Measurements from ENCODE around the gene MMP11. TPM values are rescaled to one million over a fixed set of nuclear protein-coding genes. Genes with fewer than 3 reads are reported as not detected.
A peak's percentile ranks its signal among the peaks of the same experiment; 100 is the strongest.

The MMP11 gene
- polyA plus RNA-seq, 1 of the 3 experiments (the other 2 are of a cell fraction), result 64.4 TPM

GRCh38 chr22:23793326-23793725 lies 20.7 kb downstream of the MMP11 start:
- DNase-seq, result peak; percentile 11
- Histone ChIP-seq H3K27me3 (ENCODE audit: insufficient read depth) (no peaks in the 10 kb centered on the region), H3F3A (replicated peaks; ENCODE audit: insufficient read depth) (peaks cover 3% of the 10 kb centered on the region), H2AFZ (ENCODE audit: low read depth) (no peak overlapping the region), H3K4me1 (ENCODE audit: control insufficient read depth in 1 of 2, insufficient read depth in 2 of 2, low read depth in 1 of 2, low read length in 1 of 2) (peaks cover 0 to 35% of the 10 kb centered on the region in 2 experiments; a peak in 2 of 4 replicates), H3K79me2 (ENCODE audit: insufficient read depth) (peaks cover 64% of the 10 kb centered on the region), H3K9ac (no peak overlapping the region), H3K27ac (ENCODE audit: low read depth in 2 of 2, low read length in 1 of 2) (no peak overlapping the region), H3K4me3 (ENCODE audit: low read depth in 2 of 2, low read length in 1 of 2) (no peak overlapping the region), H3K4me2 (no peak overlapping the region), H4K20me1 (ENCODE audit: insufficient read depth) (peaks cover 45% of the 10 kb centered on the region), H3K9me2 (no peaks in the 10 kb centered on the region), H3K36me3 (replicated peaks in 1 of 2; ENCODE audit: control insufficient read depth in 1 of 2, insufficient read depth in 2 of 2, low read length in 1 of 2) (peaks cover 33 to 42% of the 10 kb centered on the region in 2 experiments), H3K9me3 (no peaks in the 10 kb centered on the region)
- CTCF ChIA-PET, result interaction anchor here (0.7 to 1.5 kb wide), 6 partner anchors 22 to 1697 kb away, joined by 3 to 9 read pairs (median 3); no protein-coding TSS in a partner anchor
- POLR2A ChIA-PET, result interaction anchor here (0.6 kb wide), 1 partner anchor 53 kb away, joined by 3 read pairs; no protein-coding TSS in a partner anchor
- no peak for TF ChIP-seq RXRA (IDR thresholded peaks at IDR 0.05; ENCODE audit: borderline replicate concordance, low read depth)
- TF ChIP-seq USF2 (IDR thresholded peaks at IDR 0.05; ENCODE audit: borderline replicate concordance, low read depth, low read length), result no peak
- TF ChIP-seq MEF2A (IDR thresholded peaks at IDR 0.05; ENCODE audit: borderline replicate concordance, low read depth), result no peak
- no peak for TF ChIP-seq TEAD4 (IDR thresholded peaks at IDR 0.05; ENCODE audit: borderline replicate concordance, insufficient read depth)
- TF ChIP-seq JUND (IDR thresholded peaks at IDR 0.05), result no peak
- no peak for TF ChIP-seq ELF1 (IDR thresholded peaks at IDR 0.05)
- TF ChIP-seq SIN3A (IDR thresholded peaks at IDR 0.05; ENCODE audit: borderline replicate concordance, low read depth, low read length), result no peak
- WGBS (ENCODE audit: low lambda C conversion rate), result 86% methylated on average over 6 of the region's 8 CpGs

- H3K27ac ChIP-seq (ENCODE audit: low read depth in 2 of 2, low read length in 1 of 2), result no peak overlapping the region
- H3K9ac ChIP-seq, result no peak overlapping the region
- no peak overlapping the region for H2AFZ ChIP-seq (ENCODE audit: low read depth)
- no peak overlapping the region for H3K4me3 ChIP-seq (ENCODE audit: low read depth in 2 of 2, low read length in 1 of 2)
- H3K36me3 ChIP-seq (replicated peaks in 1 of 2; ENCODE audit: control insufficient read depth in 1 of 2, insufficient read depth in 2 of 2, low read length in 1 of 2), result peaks cover 43 to 57% of the 10 kb centered on the region in 2 experiments
- CTCF ChIA-PET, result interaction anchor here (1.4 kb wide), 1 partner anchor 53 kb away, joined by 5 read pairs; no protein-coding TSS in a partner anchor
- peaks cover 33% of the 10 kb centered on the region for H3K79me2 ChIP-seq (ENCODE audit: insufficient read depth)
- peak; percentile 8 for DNase-seq
- WGBS (ENCODE audit: low lambda C conversion rate), result 93% methylated on average over 5 of the region's 5 CpGs
- H3K4me2 ChIP-seq, result no peak overlapping the region
- H3K27me3 ChIP-seq (ENCODE audit: insufficient read depth), result no peaks in the 10 kb centered on the region
- peaks cover 0 to 10% of the 10 kb centered on the region in 2 experiments; a peak in 1 of 4 replicates for H3K4me1 ChIP-seq (ENCODE audit: control insufficient read depth in 1 of 2, insufficient read depth in 2 of 2, low read depth in 1 of 2, low read length in 1 of 2)
- no peaks in the 10 kb centered on the region for H3K9me3 ChIP-seq
- H3F3A ChIP-seq (replicated peaks; ENCODE audit: insufficient read depth), result peaks cover 3% of the 10 kb centered on the region
- peaks cover 15% of the 10 kb centered on the region for H4K20me1 ChIP-seq (ENCODE audit: insufficient read depth)
- TF ChIP-seq ELF1 (IDR thresholded peaks at IDR 0.05) (no peak), FOXM1 (IDR thresholded peaks at IDR 0.05; ENCODE audit: low read depth) (no peak), TAF1 (IDR thresholded peaks at IDR 0.05; ENCODE audit: borderline replicate concordance, low read depth, low read length) (no peak), POLR2AphosphoS5 (IDR thresholded peaks at IDR 0.05; ENCODE audit: low read depth, low read length) (no peak), ZBTB33 (IDR thresholded peaks at IDR 0.05; ENCODE audit: borderline replicate concordance, low read depth) (no peak), JUND (IDR thresholded peaks at IDR 0.05) (no peak), EZH2phosphoT487 (IDR thresholded peaks at IDR 0.05; ENCODE audit: borderline replicate concordance, low read depth) (no peak), RXRA (IDR thresholded peaks at IDR 0.05; ENCODE audit: borderline replicate concordance, low read depth) (no peak), REST (IDR thresholded peaks at IDR 0.05; ENCODE audit: low read depth, low read length) (no peak), USF2 (IDR thresholded peaks at IDR 0.05; ENCODE audit: borderline replicate concordance, low read depth, low read length) (no peak), EP300 (IDR thresholded peaks at IDR 0.05; ENCODE audit: borderline replicate concordance in 1 of 2, low read depth in 1 of 2, low read length in 1 of 2) (no peak), FOSL2 (IDR thresholded peaks at IDR 0.05; ENCODE audit: borderline replicate concordance, low read depth) (no peak), TCF12 (IDR thresholded peaks at IDR 0.05) (no peak), GABPA (IDR thresholded peaks at IDR 0.05; ENCODE audit: low read depth) (no peak), MXI1 (IDR thresholded peaks at IDR 0.05; ENCODE audit: low read depth, low read length) (no peak), SMC3 (IDR thresholded peaks at IDR 0.05; ENCODE audit: low read depth, low read length) (no peak), RAD21 (IDR thresholded peaks at IDR 0.05; ENCODE audit: low read length) (no peak), TEAD4 (IDR thresholded peaks at IDR 0.05; ENCODE audit: borderline replicate concordance, insufficient read depth) (no peak), NRF1 (IDR thresholded peaks at IDR 0.05; ENCODE audit: low read depth, low read length) (no peak)
- POLR2A ChIA-PET, result no interaction called here
- no peaks in the 10 kb centered on the region for H3K9me2 ChIP-seq
Measured at GRCh38 chr22:23796461-23796860, 23.8 kb downstream of the MMP11 start.

Data from SK-N-SH (cell line).